H1 (cell line): ENCODE results near the gene GRB7. TPM values are rescaled to one million over a fixed set of nuclear protein-coding genes. Genes with fewer than 3 reads are reported as not detected.

Experiments
- ATF3 ChIP-seq: IDR thresholded peaks from 2 replicates; pipeline ENCODE4 v1.6.1; 2011; ENCODE audit warnings: low read depth, mild to moderate bottlenecking, low read length; ENCODE audit not compliant: insufficient read depth
- EGR1 ChIP-seq: IDR thresholded peaks from 2 replicates; pipeline ENCODE4 v1.6.1; 2011; ENCODE audit warnings: low read depth, low read length, borderline replicate concordance
- HDAC6 ChIP-seq: IDR thresholded peaks from one replicate; pipeline ENCODE4 v1.7.1; 2012; ENCODE audit warnings: low read depth, mild to moderate bottlenecking, inconsistent platforms, low read length, moderate library complexity
- RXRA ChIP-seq: IDR thresholded peaks from 2 replicates; pipeline ENCODE4 v1.6.1; 2011; ENCODE audit warnings: low read depth, mild to moderate bottlenecking, low read length, moderate library complexity; ENCODE audit not compliant: insufficient read depth
- SAP30 ChIP-seq: fragments of 300-600 bp; sonication (generic); IDR thresholded peaks from 2 replicates; pipeline ENCODE4 v1.7.1; 2012; ENCODE audit warnings: low read length, moderate library complexity, mild to moderate bottlenecking, inconsistent platforms; ENCODE audit not compliant: insufficient read depth, insufficient replicate concordance
- SIRT6 ChIP-seq: IDR thresholded peaks from one replicate; pipeline ENCODE4 v1.7.1; 2012; ENCODE audit warnings: low read length, inconsistent platforms
- TAF7 ChIP-seq: optimal IDR thresholded peaks from 2 replicates; pipeline ENCODE3; 2011; ENCODE audit warnings: low read depth, mild to moderate bottlenecking, inconsistent platforms, low read length, moderate library complexity, borderline replicate concordance
- ZNF274 ChIP-seq: IDR thresholded peaks from 2 replicates; pipeline ENCODE4 v1.7.0; 2012; ENCODE audit warnings: low read length, borderline replicate concordance; ENCODE audit errors: extremely low read depth
- polyA plus RNA-seq, 7 experiments: library from polyadenylated mRNA; depleted of rRNA in 3 of 7; stranded (reverse) in 5 of 7; unstranded in 2 of 7; fragments of >200 nt in 5 of 7; fragments of 200-250 nt in 2 of 7; gene quantifications; 1 replicate in 5 of 7; 2 replicates in 1 of 7; 4 replicates in 1 of 7; pipeline versions ENCODE4 v1.2.1 to v1.2.3, GENCODE V29; 2011 to 2013; ENCODE audit warnings: missing spikeins in 2 of 7, mixed read lengths in 2 of 7
- total RNA-seq: library from RNA; stranded (reverse); fragmentation: NEBNext Ultra II Directional; extraction: Animal tissue kit (Norgen Biotek cat#: 25700); gene quantifications from 2 replicates; pipeline ENCODE4 v1.2.1, GENCODE V29; 2021

The GRB7 gene
- total and polyA plus RNA-seq, 2 of the 8 experiments (the other 6 are each of a cell fraction or from before 2014, with no cell fraction given): 32.2 to 41.5 TPM

- TF ChIP-seq HDAC6 (no peak), TAF7 (no peak), ATF3 (no peak), RXRA (no peak), SAP30 (no peak), ZNF274 (no peak), SIRT6 (no peak), EGR1 (no peak)
- TF ChIP-seq, all 59 proteins: peak for 0
Observed at GRCh38 chr17:39769974-39770587, 32.3 kb downstream of the GRB7 start (continued).
